HG03045 (cell line): ENCODE data around the gene PEG3.

ENCODE experiments used
- ATAC-seq: cut with Tn5 transposase; IDR thresholded peaks from one replicate; pipeline ENCODE4 v1.9.1; 2021; ENCODE audit warnings: mild to moderate bottlenecking, moderate library complexity; ENCODE audit not compliant: unreplicated experiment

The PEG3 gene

DNA sequence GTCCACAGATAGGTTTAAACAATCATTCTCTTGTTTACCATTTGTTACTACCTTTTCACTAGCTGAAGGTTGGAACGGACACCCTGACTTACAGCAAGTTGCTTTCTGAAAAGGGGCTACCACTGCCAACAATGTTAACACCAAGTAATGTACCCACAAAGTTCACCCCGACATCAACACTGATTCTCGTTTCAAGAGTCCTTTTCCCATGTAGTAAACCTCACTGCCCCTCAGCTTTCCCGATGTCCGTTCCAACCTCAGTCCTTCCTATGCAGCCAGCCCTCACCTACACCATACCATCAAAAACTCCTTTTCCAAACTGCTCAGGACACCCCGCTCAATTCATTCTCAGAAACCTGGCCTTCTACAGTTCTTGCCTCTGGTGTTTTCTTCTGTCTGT is 29.0 kb downstream of the PEG3 start:
- no peak for ATAC-seq

DNA sequence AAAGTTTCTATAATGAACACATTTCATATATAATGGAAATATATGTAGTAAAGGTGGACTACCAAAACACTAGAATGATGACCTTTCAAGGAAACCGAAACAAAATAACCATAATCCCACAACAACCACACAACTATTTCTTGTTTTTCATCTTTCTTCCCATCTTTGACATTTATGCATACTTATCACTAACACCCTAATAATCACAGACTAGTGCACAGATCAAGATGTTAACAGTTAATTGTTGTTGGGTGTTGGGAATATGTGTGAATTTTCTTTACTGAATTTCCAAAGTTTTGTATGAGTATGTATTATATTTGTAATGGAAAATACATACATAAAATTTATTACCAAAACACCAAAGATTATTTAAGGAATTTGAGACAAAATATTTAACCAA is 30.3 kb downstream of the PEG3 start:
- ATAC-seq, result no peak

- no peak for ATAC-seq
Measured at GRCh38 chr19:56808717-56809392, 31.7 kb downstream of the PEG3 start.

DNA sequence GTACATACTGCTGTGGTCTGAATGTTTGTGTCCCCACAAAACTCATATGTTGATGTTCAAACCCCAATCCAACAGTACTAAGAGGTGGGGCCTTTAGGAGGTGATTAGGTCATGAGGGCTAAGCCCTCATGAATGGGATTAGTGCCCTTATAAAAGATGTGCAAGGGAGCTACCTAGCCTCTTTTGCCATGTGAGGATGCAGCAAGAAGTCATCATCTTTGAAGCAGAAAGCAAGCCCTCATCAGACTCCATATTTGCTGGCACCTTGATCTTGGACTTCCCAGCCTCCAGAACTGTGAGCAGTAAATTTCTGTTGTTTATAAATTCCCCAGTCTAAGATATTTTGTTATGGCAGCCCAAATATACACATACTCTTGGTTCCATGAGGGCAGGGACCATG is 33.9 kb downstream of the PEG3 start:
- ATAC-seq, result no peak
